IPS-18a (cell line): ENCODE results near the gene MECP2.
"Not testable (repeated sequence)": the region's sequence is repeated elsewhere in the genome, so short reads cannot be mapped to it uniquely, and the experiment has no call there.

ENCODE experiments used
- H3K27ac ChIP-seq: one replicate; pipeline ENCODE4 v1.5.1; 2013; ENCODE audit warnings: low read length
- H3K27me3 ChIP-seq: one replicate; pipeline ENCODE4 v1.6.1; 2013; ENCODE audit warnings: mild to moderate bottlenecking, low read length; ENCODE audit not compliant: control insufficient read depth, insufficient read depth
- H3K36me3 ChIP-seq: one replicate; pipeline ENCODE4 v1.6.1; 2013; ENCODE audit warnings: low read depth, low read length; ENCODE audit not compliant: control insufficient read depth
- H3K4me1 ChIP-seq: one replicate; pipeline ENCODE4 v1.6.1; 2013; ENCODE audit warnings: low read depth, low read length; ENCODE audit not compliant: control insufficient read depth
- H3K4me3 ChIP-seq: one replicate; pipeline ENCODE4 v1.5.1; 2013; ENCODE audit warnings: low read length
- H3K9ac ChIP-seq: one replicate; pipeline ENCODE4 v1.6.1; 2013; ENCODE audit warnings: mild to moderate bottlenecking, low read length, moderate library complexity
- H3K9me3 ChIP-seq: one replicate; pipeline ENCODE4 v1.6.1; 2013; ENCODE audit warnings: low read depth, low read length; ENCODE audit not compliant: control insufficient read depth

Gene MECP2

GRCh38 chrX:154012336-154012991 is 85.1 kb downstream of the MECP2 start:
- H3K27me3 ChIP-seq: no peaks in the 10 kb centered on the region
- H3K4me1 ChIP-seq: no peaks in the 10 kb centered on the region
- no peak overlapping the region for H3K9ac ChIP-seq
- H3K27ac ChIP-seq: no peak overlapping the region
- H3K4me3 ChIP-seq: no peak overlapping the region
- H3K36me3 ChIP-seq: peaks cover 16% of the 10 kb centered on the region
- H3K9me3 ChIP-seq: no peaks in the 10 kb centered on the region

GRCh38 chrX:154011376-154012335 is 85.9 kb downstream of the MECP2 start:
- H3K4me3 ChIP-seq: no peak overlapping the region
- no peaks in the 10 kb centered on the region for H3K27me3 ChIP-seq
- H3K27ac ChIP-seq: no peak overlapping the region
- no peaks in the 10 kb centered on the region for H3K9me3 ChIP-seq
- H3K36me3 ChIP-seq: peaks cover 11% of the 10 kb centered on the region
- no peaks in the 10 kb centered on the region for H3K4me1 ChIP-seq
- H3K9ac ChIP-seq: no peak overlapping the region

- Histone ChIP-seq H3K4me3 (no peak overlapping the region), H3K27ac (no peak overlapping the region), H3K27me3 (no peaks in the 10 kb centered on the region), H3K9me3 (peaks cover 5% of the 10 kb centered on the region), H3K9ac (no peak overlapping the region), H3K4me1 (no peaks in the 10 kb centered on the region), H3K36me3 (peaks cover 4% of the 10 kb centered on the region)
Measured at GRCh38 chrX:154010330-154011087, 87.0 kb downstream of the MECP2 start.

- no peak overlapping the region for H3K9ac ChIP-seq
- H3K4me1 ChIP-seq: no peaks in the 10 kb centered on the region
- no peak overlapping the region for H3K4me3 ChIP-seq
- H3K27me3 ChIP-seq: no peaks in the 10 kb centered on the region
- peaks cover 9% of the 10 kb centered on the region for H3K9me3 ChIP-seq
- H3K27ac ChIP-seq: no peak overlapping the region
- H3K36me3 ChIP-seq: peaks cover 4% of the 10 kb centered on the region
Measured at GRCh38 chrX:154008521-154008920, 89.0 kb downstream of the MECP2 start.

- H3K27ac ChIP-seq: no peak overlapping the region
- no peak overlapping the region for H3K4me3 ChIP-seq
- no peaks in the 10 kb centered on the region for H3K27me3 ChIP-seq
- no peaks in the 10 kb centered on the region for H3K36me3 ChIP-seq
- peaks cover 4% of the 10 kb centered on the region for H3K4me1 ChIP-seq
- peaks cover 15% of the 10 kb centered on the region for H3K9me3 ChIP-seq
- no peak overlapping the region for H3K9ac ChIP-seq
Measured at GRCh38 chrX:154006947-154007346, 90.6 kb downstream of the MECP2 start.

- Histone ChIP-seq H3K9ac (no peak overlapping the region), H3K9me3 (peaks cover 20% of the 10 kb centered on the region), H3K27me3 (no peaks in the 10 kb centered on the region), H3K27ac (no peak overlapping the region), H3K36me3 (no peaks in the 10 kb centered on the region), H3K4me1 (peaks cover 8% of the 10 kb centered on the region), H3K4me3 (no peak overlapping the region)
Measured at GRCh38 chrX:154004315-154004714, 93.2 kb downstream of the MECP2 start.

- no peaks in the 10 kb centered on the region for H3K27me3 ChIP-seq
- peaks cover 8% of the 10 kb centered on the region for H3K4me1 ChIP-seq
- H3K9ac ChIP-seq: peak overlapping the region; percentile 32
- H3K27ac ChIP-seq: no peak overlapping the region
- no peaks in the 10 kb centered on the region for H3K36me3 ChIP-seq
- no peak overlapping the region for H3K4me3 ChIP-seq
- peaks cover 20% of the 10 kb centered on the region for H3K9me3 ChIP-seq
Measured at GRCh38 chrX:154002215-154002719, 95.2 kb downstream of the MECP2 start.

DNA sequence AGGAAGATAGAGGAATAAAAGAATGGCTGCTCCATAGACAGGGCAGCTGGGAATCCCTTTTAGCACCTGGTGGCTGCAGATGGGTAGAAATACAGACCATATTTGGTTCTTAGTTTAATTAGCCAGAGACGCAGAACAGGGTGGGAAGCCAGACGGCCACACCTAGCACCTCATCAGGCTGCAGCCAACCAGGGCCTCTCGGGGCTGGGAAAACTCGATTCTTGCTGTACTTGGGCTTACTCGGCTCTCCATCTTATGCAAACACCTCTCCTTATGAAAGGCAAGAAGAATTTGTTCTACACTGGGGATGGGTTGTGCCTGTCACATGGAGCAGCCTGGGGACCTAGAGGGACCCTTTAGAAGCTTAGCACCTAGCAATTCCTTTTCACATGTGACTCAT is 97.5 kb downstream of the MECP2 start:
- no peak overlapping the region for H3K4me3 ChIP-seq
- peaks cover 8% of the 10 kb centered on the region for H3K4me1 ChIP-seq
- H3K9me3 ChIP-seq: peaks cover 18% of the 10 kb centered on the region
- H3K27me3 ChIP-seq: no peaks in the 10 kb centered on the region
- no peak overlapping the region for H3K27ac ChIP-seq
- no peak overlapping the region for H3K9ac ChIP-seq
- no peaks in the 10 kb centered on the region for H3K36me3 ChIP-seq

DNA sequence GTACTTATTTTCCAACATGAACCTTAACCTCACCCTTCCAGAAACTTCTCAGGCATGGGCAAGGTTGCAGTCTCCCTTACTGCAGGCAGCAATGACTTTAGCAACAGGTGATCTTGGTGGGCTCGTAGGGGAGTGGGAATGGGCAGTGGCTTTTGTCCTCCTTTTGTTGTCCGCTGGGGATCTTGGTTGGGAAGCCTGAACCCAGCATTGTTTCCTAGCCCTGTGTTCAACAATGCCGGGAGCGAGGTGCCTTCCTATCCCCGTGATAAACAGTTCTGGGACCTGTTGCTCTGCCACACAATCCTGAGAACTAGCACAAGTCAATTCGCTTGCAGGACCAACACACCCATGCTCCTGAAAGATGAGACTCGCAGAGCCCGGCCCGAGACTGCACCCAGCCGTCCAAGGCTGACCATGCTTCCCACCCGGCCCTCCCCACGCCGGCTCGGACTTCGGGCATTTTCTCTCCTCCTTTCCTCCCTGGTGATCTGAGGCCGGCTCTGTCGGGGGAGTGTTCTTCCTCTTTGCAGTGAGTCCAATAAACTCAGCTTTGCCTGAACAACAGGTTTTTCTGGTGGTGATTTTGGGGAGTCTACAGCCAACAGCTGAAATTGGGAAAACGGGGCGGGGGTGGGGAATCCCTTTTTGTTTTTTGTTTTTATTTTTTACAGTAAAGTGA is 98.0 kb downstream of the MECP2 start:
- peaks cover 18% of the 10 kb centered on the region for H3K9me3 ChIP-seq
- no peak overlapping the region for H3K4me3 ChIP-seq
- peaks cover 8% of the 10 kb centered on the region for H3K4me1 ChIP-seq
- H3K27ac ChIP-seq: no peak overlapping the region
- no peaks in the 10 kb centered on the region for H3K27me3 ChIP-seq
- H3K36me3 ChIP-seq: no peaks in the 10 kb centered on the region
- no peak overlapping the region for H3K9ac ChIP-seq

GRCh38 chrX:153995504-153995903 is 102.0 kb downstream of the MECP2 start:
- Histone ChIP-seq H3K27ac (no peak overlapping the region), H3K4me1 (peaks cover 4% of the 10 kb centered on the region), H3K4me3 (no peak overlapping the region), H3K9me3 (peaks cover 20% of the 10 kb centered on the region), H3K27me3 (no peaks in the 10 kb centered on the region), H3K9ac (no peak overlapping the region), H3K36me3 (no peaks in the 10 kb centered on the region)

- not testable (repeated sequence) for H3K4me3 ChIP-seq, H3K27ac ChIP-seq, H3K4me1 ChIP-seq, H3K9ac ChIP-seq, H3K27me3 ChIP-seq, H3K36me3 ChIP-seq
- H3K9me3 ChIP-seq: peaks cover 15% of the 10 kb centered on the region
Measured at GRCh38 chrX:153994398-153994797, 103.1 kb downstream of the MECP2 start.
